ENCODE data around the gene C22orf39. TPM values are rescaled to one million over a fixed set of nuclear protein-coding genes. Genes with fewer than 3 reads are reported as not detected.
"Not testable (repeated sequence)": the region's sequence is repeated elsewhere in the genome, so short reads cannot be mapped to it uniquely, and the experiment has no call there.

C22orf39 gene
- total RNA-seq, 4 donors from 2014 or later: 26.6 to 50.7 (median 39.4) TPM

DNA sequence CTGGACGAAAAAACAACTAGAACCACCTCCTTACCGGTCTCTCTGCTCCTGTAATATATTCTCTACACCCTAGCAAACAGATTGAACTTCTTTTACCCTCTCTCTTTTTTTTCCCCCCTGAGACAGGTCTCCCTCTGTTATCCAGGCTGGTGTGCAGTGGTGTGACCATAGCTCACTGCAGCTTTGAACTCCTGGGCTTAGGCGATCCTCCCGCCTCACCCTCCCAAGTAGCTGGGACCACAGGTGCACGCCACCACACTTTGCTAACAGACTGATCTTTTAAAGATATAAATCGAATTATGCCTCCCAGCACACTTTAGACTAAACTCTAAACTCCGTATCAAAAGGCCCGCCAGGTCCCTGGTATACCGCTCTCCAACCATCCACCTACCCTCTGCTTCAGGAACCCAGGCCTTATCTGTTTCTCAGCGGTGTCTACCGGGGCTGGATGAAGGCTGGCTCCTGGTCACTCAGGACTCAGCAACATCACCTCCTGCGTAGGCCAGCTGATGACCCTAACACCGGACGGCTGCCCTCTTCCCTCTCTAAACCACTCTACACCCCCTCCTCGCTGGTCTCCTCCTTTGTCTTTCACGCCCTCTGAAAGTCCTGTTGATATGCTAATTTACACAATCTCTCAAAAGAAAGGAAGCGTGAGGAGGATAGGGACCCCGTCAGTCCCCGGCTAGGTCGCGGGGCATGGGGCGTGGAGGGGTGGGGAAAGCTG lies 745 bp downstream of the C22orf39 start:
- DNase-seq: peak; percentile 12
- intact Hi-C loops (cut with DNase I; ENCODE audit: low total_unique reads) (no loop called here), in situ Hi-C loops (cut with MboI; ENCODE audit: low pct_ligation_motif_present in 1 of 4, low pct_unique_long_range_greater_than_20kb in 1 of 4, low sequenced_read_pairs in 3 of 4) (no loop called here)
- H3K9me3 ChIP-seq: no peaks in the 10 kb centered on the region
- H3K27ac ChIP-seq: peak overlapping the region; percentile 92 to 97 (median 96)
- peaks cover 0 to 9% (median 0%) of the 10 kb centered on the region in 4 donors for H3K36me3 ChIP-seq
- WGBS, 2 donors (ENCODE audit: low coverage in 1 of 2): 16 to 23% methylated on average over 4 to 22 of the region's 22 CpGs
- peaks cover 16 to 23% (median 21%) of the 10 kb centered on the region in 4 donors for H3K4me1 ChIP-seq
- no peaks in the 10 kb centered on the region for H3K27me3 ChIP-seq
- H3K4me3 ChIP-seq: peak overlapping the region; percentile 66 to 95 (median 76)
- TF ChIP-seq POLR2A (IDR thresholded peaks at IDR 0.05): no peak
- TF ChIP-seq, protein P1, sequence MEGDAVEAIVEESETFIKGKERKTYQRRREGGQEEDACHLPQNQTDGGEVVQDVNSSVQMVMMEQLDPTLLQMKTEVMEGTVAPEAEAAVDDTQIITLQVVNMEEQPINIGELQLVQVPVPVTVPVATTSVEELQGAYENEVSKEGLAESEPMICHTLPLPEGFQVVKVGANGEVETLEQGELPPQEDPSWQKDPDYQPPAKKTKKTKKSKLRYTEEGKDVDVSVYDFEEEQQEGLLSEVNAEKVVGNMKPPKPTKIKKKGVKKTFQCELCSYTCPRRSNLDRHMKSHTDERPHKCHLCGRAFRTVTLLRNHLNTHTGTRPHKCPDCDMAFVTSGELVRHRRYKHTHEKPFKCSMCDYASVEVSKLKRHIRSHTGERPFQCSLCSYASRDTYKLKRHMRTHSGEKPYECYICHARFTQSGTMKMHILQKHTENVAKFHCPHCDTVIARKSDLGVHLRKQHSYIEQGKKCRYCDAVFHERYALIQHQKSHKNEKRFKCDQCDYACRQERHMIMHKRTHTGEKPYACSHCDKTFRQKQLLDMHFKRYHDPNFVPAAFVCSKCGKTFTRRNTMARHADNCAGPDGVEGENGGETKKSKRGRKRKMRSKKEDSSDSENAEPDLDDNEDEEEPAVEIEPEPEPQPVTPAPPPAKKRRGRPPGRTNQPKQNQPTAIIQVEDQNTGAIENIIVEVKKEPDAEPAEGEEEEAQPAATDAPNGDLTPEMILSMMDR (IDR thresholded peaks at IDR 0.05): no peak
- no peak for TF ChIP-seq EP300 (IDR thresholded peaks at IDR 0.05; ENCODE audit: low read depth)
- no peak for TF ChIP-seq POLR2AphosphoS5 (IDR thresholded peaks at IDR 0.05)

DNA sequence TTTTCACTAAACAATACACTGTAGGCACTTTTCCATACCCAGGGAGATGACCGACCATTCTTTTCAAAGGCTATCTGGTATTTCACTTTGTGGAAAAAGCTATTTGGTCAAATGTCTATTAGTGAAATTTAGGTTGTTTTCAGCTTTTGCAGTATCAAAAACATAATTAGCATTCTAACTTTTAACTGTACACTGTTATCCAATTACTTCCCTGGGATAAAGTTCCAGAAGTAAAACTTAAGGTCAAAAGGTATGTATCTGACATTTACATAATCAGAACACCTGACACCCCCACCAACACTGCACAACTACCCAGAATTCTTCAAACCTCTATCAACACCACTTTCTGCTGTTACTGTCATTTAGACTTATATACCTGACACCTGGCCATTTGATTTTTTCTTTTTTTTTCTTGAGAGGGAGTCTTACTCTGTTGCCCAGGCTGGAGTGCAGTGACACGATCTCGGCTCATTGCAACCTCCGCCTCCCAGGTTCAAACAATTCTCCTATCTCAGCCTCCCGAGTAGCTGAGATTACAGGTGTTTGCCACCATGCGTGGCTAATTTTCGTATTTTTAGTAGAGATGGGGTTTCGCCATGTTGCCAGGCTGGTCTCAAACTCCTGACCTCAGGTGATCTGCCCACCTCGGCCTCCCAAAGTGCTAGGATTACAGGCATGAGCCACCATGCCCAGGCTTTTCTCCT lies 2.1 kb downstream of the C22orf39 start:
- H3K4me1 ChIP-seq: peaks cover 16 to 23% (median 21%) of the 10 kb centered on the region in 4 donors
- DNase-seq; H3K36me3 ChIP-seq; H3K4me3 ChIP-seq; H3K27ac ChIP-seq; H3K9me3 ChIP-seq; in situ Hi-C loops (cut with MboI; ENCODE audit: low pct_ligation_motif_present in 1 of 4, low pct_unique_long_range_greater_than_20kb in 1 of 4, low sequenced_read_pairs in 3 of 4); intact Hi-C loops (cut with DNase I; ENCODE audit: low total_unique reads); H3K27me3 ChIP-seq: not testable (repeated sequence)
- 93 to 94% methylated on average over 3 to 9 of the region's 9 CpGs for WGBS, 2 donors (ENCODE audit: low coverage in 1 of 2)

DNA sequence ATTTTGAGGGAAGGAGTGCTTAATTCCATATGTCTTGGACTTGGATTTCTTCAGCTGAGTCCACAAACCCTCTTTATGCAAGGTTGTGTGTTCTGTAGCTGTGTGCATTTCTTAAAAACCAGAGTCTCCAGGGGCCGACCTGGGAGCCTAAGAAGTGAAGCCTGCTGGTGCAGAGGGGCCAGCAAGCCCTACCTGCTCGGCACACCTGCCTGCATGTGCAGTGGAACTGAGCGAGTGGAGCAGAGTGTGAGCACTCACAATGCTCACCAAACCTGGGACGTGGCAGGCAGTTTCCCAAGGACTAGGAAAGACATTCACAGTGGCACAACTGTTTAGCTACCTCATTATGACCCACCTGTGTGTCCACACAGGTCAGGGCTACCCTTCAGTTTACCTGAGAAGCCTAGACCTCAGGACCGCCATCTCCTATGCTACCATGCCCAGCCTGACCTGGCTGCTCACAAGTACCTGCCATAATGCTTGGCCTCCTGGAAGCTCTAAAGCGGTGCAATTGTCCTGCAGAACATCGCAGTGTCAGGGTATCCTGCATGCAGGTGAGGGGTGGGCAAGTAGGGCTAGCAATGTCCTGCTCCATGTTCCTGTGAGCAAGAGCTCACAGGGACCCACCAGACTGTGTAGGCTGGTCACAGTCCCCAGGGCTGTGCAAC lies 3.8 kb downstream of the C22orf39 start:
- in situ Hi-C loops (cut with MboI; ENCODE audit: low pct_ligation_motif_present in 1 of 4, low pct_unique_long_range_greater_than_20kb in 1 of 4, low sequenced_read_pairs in 3 of 4): no loop called here
- intact Hi-C loops (cut with DNase I; ENCODE audit: low total_unique reads): no loop called here
- Histone ChIP-seq H3K27me3 (no peaks in the 10 kb centered on the region), H3K4me3 (no peak overlapping the region), H3K36me3 (peaks cover 0 to 9% (median 0%) of the 10 kb centered on the region in 4 donors), H3K9me3 (no peaks in the 10 kb centered on the region), H3K27ac (no peak overlapping the region), H3K4me1 (peaks cover 16 to 21% (median 19%) of the 10 kb centered on the region in 4 donors)
- DNase-seq: no peak
- WGBS, 2 donors (ENCODE audit: low coverage in 1 of 2): 82% methylated on average over 7 of the region's 7 CpGs; no CpG with 5 or more reads in 1 of the 2 donors
- TF ChIP-seq EP300 (IDR thresholded peaks at IDR 0.05; ENCODE audit: low read depth) (no peak), POLR2AphosphoS5 (IDR thresholded peaks at IDR 0.05) (no peak), POLR2A (IDR thresholded peaks at IDR 0.05) (no peak)
- TF ChIP-seq, protein P1 (IDR thresholded peaks at IDR 0.05): no peak

DNA sequence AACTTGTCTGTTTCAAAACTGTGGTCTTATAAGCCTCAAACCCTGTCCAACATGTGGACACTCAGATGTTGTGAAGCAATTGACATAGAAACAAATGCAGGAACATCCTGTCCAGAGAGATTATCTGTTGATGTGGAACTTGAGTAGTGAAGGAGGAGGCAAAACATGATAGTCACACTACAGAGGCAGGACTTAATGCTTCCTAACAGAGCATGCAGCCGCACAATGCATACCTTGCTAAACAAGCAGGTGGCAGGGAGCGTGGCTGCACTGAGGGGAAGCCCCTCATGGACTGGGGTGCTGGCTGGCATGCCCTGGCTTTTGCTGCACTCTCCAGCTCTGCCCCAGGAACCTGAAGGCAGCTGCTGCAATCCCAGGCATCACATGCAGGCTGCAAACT lies 5.3 kb downstream of the C22orf39 start:
- WGBS, 2 donors (ENCODE audit: low coverage in 1 of 2): 95% methylated on average over 2 of the region's 2 CpGs; no CpG with 5 or more reads in 1 of the 2 donors
- H3K4me3 ChIP-seq: no peak overlapping the region
- in situ Hi-C loops (cut with MboI; ENCODE audit: low pct_ligation_motif_present in 1 of 4, low pct_unique_long_range_greater_than_20kb in 1 of 4, low sequenced_read_pairs in 3 of 4): no loop called here
- H3K36me3 ChIP-seq: peaks cover 0 to 9% (median 0%) of the 10 kb centered on the region in 4 donors
- DNase-seq: no peak
- no peaks in the 10 kb centered on the region for H3K9me3 ChIP-seq
- no peaks in the 10 kb centered on the region for H3K27me3 ChIP-seq
- no peak overlapping the region for H3K27ac ChIP-seq
- peaks cover 10 to 15% (median 12%) of the 10 kb centered on the region in 4 donors for H3K4me1 ChIP-seq
- intact Hi-C loops (cut with DNase I; ENCODE audit: low total_unique reads): no loop called here
- no peak for TF ChIP-seq POLR2AphosphoS5 (IDR thresholded peaks at IDR 0.05)
- TF ChIP-seq POLR2A (IDR thresholded peaks at IDR 0.05): no peak
- TF ChIP-seq, protein P1 (IDR thresholded peaks at IDR 0.05): no peak
- no peak for TF ChIP-seq EP300 (IDR thresholded peaks at IDR 0.05; ENCODE audit: low read depth)
